GM12878 (cell line): Measurements from ENCODE around the gene FGB. TPM values are rescaled to one million over a fixed set of nuclear protein-coding genes. Genes with fewer than 3 reads are reported as not detected.

Experiments
- BMI1 ChIP-seq: fragments of 450-650 bp; IDR thresholded peaks from 2 replicates; pipeline ENCODE4 v1.6.1; 2016; ENCODE audit warnings: mild to moderate bottlenecking, moderate library complexity, borderline replicate concordance
- E2F8 ChIP-seq: fragments of 450-650 bp; IDR thresholded peaks from 2 replicates; pipeline ENCODE4 v1.6.1; 2018; ENCODE audit warnings: mild to moderate bottlenecking, low read depth, moderate library complexity; ENCODE audit not compliant: partially characterized antibody
- HDAC6 ChIP-seq: fragments of 200-600 bp; sonication (generic); IDR thresholded peaks from one replicate; pipeline ENCODE4 v1.8.0; 2017; ENCODE audit warnings: antibody characterized with exemption; ENCODE audit not compliant: unreplicated experiment
- KLF5 ChIP-seq: fragments of 450-650 bp; IDR thresholded peaks from 2 replicates; pipeline ENCODE4 v1.6.1; 2014; ENCODE audit warnings: mild to moderate bottlenecking; ENCODE audit not compliant: partially characterized antibody
- POLR2A ChIP-seq: IDR thresholded peaks from 2 replicates; pipeline ENCODE4 v1.6.1; 2011; ENCODE audit warnings: low read depth, mild to moderate bottlenecking, low read length
- SMC3 ChIP-seq: IDR thresholded peaks from 2 replicates; pipeline ENCODE4 v1.6.1; 2011; ENCODE audit warnings: low read length, improper control_type of control experiment, borderline replicate concordance
- SPI1 ChIP-seq: IDR thresholded peaks from 2 replicates; pipeline ENCODE4 v1.6.1; 2011; ENCODE audit warnings: low read depth, mild to moderate bottlenecking, low read length, moderate library complexity, borderline replicate concordance; ENCODE audit not compliant: insufficient read depth
- SREBF1 ChIP-seq: IDR thresholded peaks from 2 replicates; pipeline ENCODE4 v1.6.1; 2012; ENCODE audit warnings: mild to moderate bottlenecking, low read length
- TCF7 ChIP-seq: IDR thresholded peaks from 2 replicates; pipeline ENCODE4 v1.6.1; 2014; ENCODE audit warnings: antibody characterized with exemption, borderline replicate concordance
- polyA plus RNA-seq, 11 experiments: library from polyadenylated mRNA; depleted of rRNA in 4 of 11; unstranded in 6 of 11; stranded (reverse) in 5 of 11; fragments of >200 nt; fragmentation: Nextera tagmentation in 4 of 11; fragmentation: Illumina TruSeq in 1 of 11; extraction: Ambion mirVana in 4 of 11; extraction: Trizol in 1 of 11; gene quantifications; 1 replicate in 1 of 11; 2 replicates in 10 of 11; pipeline versions ENCODE4 v1.2.1 to v1.2.3, GENCODE V29; 2011 to 2016; ENCODE audit warnings: inconsistent platforms in 2 of 11, missing spikeins in 2 of 11, low read depth in 1 of 11
- total RNA-seq, 4 experiments: library from RNA; depleted of rRNA in 3 of 4; stranded (reverse); fragments of >200 nt in 3 of 4; fragmentation: Illumina TruSeq in 1 of 4; extraction: Trizol in 1 of 4; gene quantifications; 2 replicates each; pipeline versions ENCODE4 v1.2.1 to v1.2.3, GENCODE V29; 2013 to 2021

The FGB gene
- total and polyA plus RNA-seq, 10 of the 15 experiments (the other 5 are each of a cell fraction or from before 2014, with no cell fraction given), result 0.04 to 2.7 TPM; not detected in 8

- TF ChIP-seq E2F8, result peak; percentile 54
- TF ChIP-seq POLR2A, result peak; percentile 90
- no peak for TF ChIP-seq TCF7
- no peak for TF ChIP-seq SMC3
- TF ChIP-seq SREBF1, result no peak
- TF ChIP-seq BMI1, result no peak
- TF ChIP-seq HDAC6, result no peak
- no peak for TF ChIP-seq KLF5
- no peak for TF ChIP-seq SPI1
These were observed 12.7 kb upstream of the FGB start, which contains the start of gene PLRG1 (continued) for GRCh38 chr4:154549894-154550790.
